ENCODE results near the gene DHRS2. TPM values are rescaled to one million over a fixed set of nuclear protein-coding genes. Genes with fewer than 3 reads are reported as not detected.

Gene DHRS2
- polyA plus RNA-seq, 10 donors, result 0.08 to 0.57 (median 0.17) TPM; not detected in 3

DNA sequence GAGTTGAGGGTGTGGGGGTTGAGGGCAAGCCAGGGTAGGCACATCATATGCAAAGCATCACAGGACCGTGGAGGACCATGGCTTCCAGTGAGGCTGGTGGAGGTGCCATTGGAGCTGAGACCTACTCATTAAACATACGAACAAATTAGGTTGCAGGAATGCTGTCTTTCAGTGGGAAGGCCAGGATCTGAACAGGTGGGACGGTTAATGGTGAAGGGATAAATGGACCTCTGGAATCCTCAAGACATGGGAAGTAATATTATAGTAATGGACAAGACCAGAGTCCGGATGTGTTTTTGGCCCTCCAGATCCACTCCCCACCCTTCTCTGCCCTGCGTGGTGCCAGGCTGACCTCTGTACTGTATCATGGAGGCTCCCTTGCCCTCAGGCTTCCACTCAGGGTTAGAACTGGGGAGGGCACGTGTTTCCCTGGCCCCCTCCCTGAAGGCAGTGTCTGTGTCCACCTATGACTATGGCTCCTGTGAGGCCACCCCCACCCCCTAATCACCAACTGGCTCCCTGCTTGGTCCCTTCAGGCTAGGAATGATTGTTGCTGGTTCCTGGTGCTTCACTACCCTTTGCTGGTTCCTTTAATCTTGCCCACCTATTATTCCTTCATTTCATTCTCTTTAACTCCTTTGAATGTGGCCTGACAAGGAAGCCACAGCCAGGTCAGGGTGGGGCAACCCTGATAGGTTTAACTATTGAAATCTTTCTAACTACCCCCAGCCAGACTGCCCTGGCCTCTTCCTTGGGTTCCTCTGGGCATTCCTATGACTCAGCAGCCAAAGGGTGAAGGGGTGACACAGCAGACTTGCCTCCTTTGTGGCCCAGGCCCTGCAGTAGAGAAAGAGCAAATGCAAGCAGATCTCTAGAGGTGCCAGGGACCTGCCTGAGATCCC is 10.7 kb downstream of the DHRS2 start:
- DNase-seq, result no peak

DNA sequence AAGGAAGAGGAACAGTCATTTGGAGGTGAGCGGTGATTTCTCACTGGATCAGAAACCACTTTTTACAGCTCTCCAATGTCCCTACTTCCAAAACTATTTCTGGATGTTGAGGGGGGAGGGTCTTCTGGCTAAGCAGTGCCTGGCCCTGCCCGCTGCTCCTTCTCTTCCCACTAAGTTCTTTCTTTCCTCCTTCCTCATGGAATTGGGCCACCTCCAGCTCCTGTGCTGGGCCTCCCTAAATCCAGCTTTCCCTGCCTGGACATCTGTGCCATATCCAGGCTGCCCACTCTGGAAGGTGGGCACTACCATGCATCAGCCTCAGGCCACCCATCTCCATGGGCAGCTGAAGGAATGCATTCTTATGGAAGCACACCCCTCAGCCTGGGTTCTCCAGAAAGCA is 11.5 kb downstream of the DHRS2 start:
- no peak for DNase-seq

DNA sequence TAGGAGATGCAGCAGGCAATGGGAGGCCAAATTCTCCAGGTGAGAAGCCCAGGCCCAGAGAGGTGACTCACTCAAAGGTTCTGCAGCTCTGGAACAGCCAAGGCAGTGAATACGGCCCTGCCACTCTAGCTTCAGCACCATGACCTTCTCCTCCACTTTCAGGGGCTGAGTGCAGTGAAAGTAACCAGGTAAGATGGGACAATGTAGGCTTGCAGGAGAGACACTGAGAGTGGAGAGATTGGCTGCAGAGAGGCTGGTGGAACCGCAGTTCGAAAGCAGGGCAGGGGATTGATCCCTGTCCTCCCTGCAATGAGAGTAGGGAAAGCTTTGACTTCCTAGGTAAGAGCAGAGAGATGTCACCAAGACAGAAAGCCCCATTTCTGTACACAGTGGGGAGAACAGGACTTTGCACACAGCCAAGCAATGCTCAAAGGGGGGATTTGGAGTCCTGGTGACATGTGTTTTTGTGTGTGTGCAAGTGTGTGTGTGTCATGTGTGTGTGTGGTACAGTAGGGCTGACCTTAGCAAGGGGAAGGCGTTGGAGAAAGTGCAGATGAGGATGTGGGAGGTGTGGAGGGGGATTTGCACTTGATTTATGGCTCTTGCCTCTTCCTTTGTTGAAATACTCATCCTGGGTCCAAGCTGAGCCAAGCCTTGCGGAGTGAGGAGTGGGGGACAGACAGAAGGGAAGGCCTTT is 12.7 kb downstream of the DHRS2 start:
- no peak for DNase-seq

DNA sequence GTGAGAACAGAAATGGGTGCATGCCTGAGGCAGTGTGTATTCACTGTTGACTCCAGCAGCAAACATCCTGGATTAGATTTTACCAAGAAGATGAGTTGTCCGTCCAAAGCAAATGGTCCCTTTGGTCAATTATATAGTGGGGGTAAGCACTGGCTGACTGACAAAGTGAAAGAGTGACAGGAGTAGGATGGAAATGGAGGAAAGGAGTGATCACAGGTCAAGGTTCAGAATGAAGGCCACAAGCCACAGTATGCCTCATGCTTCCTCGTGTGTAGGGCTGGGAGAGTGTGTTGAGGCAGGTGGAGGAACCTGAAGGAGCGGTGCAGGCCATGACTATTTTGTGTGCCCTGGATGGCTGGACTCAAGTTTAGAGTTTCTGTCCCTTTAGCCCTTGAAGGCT is 14.3 kb downstream of the DHRS2 start:
- DNase-seq, result no peak

DNA sequence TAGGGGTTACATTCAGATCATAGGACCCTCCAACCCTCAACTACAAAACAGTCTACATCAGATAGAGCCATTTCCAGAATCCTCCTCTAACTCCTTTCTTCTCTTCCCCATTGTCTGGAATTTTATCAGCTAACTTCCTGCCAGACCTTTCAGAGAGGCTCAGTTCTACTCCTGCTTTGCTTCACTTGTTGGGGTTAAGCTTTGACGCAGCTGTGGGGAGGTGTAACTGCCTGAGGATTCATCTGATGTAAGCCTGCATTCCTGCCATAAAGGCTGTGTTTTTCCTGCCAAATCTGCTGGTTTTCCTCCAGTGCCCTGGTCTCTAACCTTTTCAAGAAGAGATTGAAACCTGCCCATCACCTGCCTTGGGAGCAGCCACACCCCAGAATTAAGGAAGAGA is 16.9 kb downstream of the DHRS2 start:
- DNase-seq, result no peak

DNA sequence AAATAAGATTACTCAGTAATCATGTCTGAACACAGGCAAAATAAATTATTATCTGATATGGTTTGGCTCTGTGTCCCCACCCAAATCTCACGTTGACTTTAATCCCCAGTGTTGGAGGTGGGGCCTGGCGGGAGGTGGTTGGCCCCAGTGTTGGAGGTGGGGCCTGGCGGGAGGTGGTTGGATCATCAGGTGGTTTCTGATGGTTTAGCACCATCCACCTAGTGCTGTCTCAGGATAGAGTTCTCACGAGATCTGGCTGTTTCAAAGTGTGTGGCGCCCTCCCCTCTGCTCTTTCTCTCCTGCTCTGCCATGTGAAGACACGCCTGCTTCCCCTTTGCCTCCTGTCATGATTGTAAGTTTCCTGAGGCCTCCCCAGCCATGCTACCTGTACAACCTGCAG is 18.1 kb downstream of the DHRS2 start:
- no peak for DNase-seq

DNA sequence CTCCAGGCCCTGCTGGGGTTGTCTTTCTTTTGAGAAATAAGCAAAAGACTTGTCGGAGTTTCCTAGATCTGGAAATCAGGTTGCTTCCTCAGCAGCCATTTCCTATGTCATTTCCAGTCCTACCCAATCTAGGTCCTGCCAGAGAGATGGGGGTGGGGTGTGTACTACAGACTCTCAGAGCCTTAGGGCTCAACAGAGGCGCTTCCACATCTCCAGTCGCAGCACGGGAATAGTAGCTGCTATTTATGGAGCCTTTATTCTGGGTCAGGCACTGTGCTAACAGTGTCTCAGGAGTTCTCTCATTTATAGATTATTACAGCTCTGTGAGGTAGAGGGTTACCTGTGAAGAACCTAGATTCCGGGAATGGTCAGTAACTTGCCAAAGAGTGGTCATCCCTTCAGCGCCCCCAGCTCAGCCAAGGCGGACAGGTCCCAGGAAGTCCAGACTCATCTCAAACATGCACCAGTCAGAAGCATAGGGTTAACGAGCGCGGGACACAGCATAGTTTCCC is 21.9 kb downstream of the DHRS2 start:
- no peak for DNase-seq

DNA sequence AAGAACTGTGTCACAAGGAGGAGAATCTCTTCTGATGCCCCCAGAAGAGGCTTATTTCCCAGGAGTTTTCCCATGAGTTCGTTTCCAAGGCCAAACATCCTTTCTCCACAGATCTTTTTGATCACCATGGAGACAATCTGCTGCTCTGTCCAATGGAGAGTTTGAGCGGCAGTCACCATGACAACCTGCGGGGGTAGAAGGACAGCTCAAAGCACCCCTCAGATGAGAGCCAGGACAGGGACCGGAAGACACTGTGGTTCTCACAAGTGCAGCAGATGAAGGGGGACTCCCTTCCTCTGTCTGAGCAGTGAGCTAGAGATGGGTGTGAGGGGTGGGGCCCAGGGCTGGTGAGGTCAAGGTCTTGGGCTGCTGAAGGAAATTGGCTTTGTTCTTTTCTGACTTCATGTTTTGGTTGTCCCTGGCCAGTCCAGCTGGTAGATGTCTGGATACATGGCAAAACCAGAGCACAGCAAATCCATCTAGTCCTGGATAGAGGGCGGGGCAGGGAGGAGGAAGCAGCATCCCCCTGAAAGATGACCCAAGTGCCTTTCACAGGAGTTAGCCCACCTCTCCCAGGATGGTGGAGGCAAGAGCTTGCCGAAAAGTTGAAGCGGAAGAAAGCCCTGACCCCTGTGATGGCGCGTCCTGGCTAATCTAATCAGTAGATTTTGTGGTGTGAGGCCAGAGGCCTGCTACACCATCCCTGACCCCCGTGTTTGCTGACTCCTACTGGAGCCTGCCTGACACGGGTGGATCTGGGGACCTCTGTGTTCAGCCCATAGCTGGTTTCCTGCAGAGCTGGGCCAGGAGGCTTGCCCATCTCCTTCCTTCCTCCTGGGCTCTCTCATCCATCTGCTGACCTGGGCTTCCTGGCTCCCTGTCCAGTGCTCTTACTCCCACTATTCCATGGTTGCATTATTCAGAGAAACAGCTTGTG is 24.4 kb downstream of the DHRS2 start:
- DNase-seq, result no peak

DNA sequence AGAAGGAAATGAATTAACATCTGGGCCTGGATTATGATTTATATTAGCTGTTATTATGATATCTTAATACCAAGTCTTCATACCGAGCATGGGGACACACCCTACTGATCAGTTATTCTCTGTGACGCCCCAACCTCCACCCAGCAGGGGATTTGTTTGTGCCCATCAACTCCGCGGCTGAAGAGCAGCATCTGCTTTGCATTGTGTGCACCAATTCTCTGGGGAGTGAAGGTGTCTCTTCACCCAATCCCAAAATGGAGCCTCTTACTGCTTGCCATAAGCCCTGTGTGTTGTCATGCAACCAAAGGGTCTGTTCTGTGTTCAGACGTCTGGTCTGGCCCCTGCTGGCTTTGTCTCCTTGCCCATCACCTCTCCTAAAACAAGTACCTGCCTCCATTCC is 25.4 kb downstream of the DHRS2 start:
- DNase-seq, result no peak

DNA sequence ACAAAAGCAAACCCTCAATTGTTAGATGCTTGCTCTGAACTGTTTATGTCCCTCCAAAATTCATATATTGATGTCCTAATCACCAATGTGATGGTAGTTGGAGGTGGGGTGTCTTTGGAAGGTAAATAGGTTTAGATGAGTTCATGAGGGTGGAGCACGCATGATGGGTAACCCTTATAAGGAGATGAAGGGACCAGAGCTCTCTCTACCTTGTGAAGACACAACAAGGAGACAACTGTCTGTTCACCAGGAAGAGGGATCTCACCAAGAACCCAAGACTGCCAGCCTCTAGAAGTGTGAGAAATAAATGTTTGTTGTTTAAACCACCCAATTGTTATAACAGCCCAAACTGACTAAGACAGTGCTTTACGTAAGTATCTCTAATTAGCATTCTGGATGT is 27.0 kb downstream of the DHRS2 start:
- no peak for DNase-seq

DNA sequence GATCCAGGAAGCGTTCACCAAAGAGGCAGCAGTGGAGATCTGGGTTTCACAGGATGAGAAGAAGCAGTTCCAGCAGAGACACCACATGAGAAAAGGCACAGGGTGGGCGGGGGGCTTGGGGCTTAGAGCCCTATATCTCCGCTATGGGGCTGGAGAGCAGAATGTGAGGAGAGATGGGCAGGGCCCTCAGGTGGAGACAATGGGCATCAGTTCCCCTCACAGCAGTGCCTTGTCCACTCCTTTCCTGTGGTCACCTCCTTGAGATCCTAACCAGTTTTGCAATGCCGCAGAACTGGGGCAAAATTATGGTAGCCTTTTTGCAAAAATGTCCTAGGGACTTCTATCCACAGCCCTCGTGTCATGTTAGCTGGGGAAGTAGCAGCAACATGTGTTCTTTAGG is 27.5 kb downstream of the DHRS2 start:
- DNase-seq, result no peak

DNA sequence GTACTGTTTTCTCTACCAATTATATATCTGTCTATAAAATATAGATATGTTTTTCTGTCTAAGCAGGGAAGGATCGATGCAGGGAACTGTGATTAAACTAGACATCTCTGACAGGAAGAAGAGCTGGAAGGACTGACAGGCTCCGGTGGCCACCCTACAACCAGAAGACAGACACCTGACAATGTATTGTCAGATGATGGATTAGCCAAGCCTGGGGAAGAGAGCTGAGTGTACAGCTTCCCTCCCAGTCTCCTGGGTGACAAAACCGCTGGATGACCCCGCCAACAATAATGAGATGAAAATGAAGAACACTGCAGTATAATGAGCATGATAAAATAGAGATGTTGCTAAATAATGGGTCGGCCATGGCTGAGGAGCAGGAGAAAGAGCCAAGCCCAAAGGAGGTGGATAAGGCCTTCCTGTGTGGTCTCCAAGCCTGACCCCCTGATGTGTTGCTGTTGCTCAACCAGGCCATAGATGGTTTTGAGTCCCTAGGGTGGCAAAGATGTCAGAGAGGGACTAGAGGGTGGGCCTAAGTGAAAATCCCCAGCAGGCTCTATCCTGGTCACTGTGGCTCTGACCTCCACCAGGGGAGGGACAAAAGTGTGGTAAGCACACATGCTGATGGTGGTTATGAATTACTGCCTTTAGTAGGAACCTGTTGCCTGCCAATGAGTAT is 28.2 kb downstream of the DHRS2 start:
- DNase-seq, result no peak

DNA sequence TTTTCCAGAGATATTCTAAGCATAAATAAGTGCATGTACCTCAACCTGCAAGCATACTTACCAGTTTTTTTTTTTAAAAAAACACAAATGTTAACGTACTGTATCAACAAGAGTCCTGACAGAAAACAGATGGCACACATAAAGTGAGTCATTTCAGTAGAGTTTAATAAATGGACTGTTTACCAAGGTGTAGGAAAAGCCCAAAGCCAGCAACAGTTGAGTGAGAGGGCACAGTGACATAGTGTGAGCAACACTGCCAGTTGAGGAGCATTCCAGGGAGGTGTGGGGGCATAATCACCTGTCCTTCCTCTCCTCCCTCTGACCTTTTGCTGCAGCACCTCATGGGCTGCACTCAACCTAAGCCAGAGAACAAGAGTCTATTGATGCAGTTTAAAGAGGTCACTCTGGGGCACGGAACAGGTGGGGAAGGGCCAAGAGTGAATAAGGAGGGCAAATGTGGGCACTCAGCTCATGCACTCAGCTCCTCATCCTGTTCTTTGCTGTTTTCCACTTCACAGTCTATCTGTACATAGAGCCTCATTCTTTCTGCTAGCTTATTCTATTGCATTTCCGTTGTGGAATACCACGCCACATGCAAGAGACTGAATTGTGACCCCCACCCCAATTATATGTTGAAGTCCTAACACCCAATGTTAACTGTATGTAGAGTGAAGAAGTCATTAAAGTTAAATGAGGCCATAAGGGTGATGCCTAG is 29.3 kb downstream of the DHRS2 start:
- DNase-seq, result no peak

DNA sequence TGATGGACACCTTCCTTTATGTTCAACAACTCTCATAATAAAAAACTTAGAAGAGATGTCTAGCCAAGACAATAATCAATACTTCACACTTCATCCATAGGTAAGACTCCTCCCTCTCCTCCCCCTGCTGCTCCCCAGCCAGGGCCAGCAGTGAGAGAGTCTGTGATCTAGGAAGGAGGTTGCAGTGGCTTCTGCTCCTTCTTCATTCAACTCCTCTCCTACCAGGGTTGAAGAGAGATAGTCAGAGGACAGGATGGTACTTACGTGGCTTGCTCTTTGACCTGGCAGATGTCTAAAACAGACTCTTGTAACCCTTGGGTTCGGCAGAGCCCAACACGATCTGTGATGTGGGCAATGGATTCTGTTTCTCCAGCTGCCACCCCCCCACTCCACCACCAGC is 31.0 kb downstream of the DHRS2 start:
- DNase-seq, result no peak

DNA sequence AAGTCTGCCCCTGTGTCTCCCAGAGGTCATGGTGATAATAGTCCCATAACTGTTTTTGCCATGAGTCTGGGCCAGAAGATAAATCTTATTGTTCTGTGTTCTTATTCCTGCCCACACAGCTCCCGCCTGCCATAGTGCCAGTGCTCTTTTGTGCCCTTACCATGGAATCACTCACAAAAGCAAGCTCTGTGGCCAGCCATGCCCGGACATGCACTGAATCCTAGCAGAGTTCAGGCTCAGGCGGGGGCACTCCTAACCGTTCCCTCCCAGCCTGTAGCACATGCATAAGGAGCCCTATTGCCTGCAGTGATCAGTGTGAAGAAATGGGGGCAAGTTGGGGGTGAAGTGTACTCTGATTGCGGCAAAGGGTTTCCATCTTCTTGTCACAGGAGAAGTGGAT is 33.3 kb downstream of the DHRS2 start:
- no peak for DNase-seq

DNA sequence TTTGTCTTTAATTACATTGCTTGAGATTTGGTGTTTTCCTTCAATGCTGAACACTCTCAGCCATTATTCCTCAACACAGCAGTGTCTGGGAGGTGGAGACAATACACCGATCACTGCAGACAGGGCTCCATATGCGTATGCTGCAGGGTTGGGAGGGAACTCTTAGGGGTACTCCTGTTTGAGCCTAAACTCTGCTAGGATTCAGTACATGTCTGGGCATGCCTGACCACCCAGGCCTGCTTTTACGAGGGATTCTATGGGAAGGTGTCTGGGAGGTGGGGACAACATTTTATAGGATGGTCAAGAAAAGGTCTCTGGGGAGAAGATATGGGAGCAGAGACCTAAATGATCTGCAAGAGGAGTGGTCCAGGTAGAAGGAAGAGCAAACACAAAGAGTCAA is 34.3 kb downstream of the DHRS2 start:
- DNase-seq, result no peak

DNA sequence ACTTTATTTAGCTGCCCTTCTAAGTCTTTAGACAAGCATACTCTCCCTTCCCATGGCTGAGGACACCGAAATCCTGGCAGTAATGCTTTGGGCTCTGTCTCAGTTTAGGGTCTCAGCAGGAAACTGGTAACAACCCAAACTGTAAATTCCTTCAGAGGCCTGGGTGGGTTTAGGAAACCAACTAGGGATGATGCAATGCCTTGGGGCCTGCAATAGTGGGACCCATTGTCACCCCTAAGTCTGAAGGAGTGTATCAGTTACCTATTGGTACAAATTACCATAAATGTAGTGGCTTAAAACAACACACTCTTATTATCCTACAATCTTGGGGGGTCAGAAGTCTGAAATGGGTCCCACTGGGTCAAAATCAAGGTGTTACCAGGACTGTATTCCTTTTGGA is 36.0 kb downstream of the DHRS2 start:
- DNase-seq, result no peak

DNA sequence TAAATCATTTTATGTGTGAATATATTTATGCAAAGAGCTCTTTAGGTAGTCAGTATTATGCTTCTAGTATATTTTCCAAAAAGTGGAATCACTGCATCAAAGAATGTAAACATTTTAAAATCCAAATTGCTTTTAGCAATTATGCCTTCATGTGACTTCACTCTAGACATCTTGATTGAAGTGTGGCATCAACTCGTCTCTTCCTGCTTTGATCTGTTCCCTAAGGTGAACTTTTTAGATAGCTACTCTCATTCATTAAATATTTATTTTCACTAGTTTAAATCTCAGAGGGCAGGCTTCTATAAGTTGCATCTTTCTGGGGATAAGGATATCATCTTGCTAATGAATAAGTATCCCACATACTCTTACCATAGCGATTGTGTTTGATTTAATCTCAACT is 39.2 kb downstream of the DHRS2 start:
- no peak for DNase-seq

DNA sequence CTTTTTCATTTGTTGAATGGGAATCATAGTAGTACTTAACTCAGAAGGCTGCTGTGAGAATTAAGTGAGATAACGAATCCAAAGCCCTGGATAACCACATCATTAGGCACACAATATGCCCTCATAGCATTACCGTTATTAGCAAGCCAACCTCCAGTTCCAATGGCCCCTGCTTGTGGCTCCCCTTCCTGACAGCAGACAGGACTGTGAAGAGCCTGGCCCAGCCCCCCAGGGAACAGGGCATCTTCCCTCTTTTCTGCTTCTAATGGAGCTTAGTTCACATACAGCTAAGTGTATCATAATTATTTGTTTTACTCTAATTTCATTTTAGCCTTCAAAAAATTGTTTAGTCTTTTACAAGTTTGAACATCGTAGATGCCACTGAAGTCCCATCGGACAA is 39.7 kb downstream of the DHRS2 start:
- no peak for DNase-seq

DNA sequence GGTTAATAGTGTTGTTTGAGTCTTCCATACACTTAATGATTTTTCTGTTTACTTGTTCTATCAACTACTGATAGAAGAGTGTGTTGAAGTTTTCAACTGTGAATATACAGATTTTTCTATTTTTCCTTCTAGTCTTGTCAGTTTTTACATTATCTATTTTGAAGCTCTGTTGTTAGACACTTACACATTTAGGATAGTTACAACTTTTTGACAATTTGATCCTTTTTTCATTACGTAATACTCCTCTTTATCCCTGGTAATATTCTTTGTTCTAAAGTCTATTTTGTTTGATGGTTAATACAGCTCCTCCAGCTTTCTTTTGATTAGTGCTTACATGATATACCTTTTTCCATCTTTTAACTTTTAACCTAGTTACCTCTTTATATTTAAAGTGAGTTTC is 45.2 kb downstream of the DHRS2 start:
- no peak for DNase-seq
